GM19438 (cell line): ENCODE measurements around the gene LRPAP1.

Source experiments
- ATAC-seq: cut with Tn5 transposase; IDR thresholded peaks from one replicate; pipeline ENCODE4 v1.9.1; 2021; ENCODE audit warnings: low read depth; ENCODE audit not compliant: unreplicated experiment

Gene LRPAP1

GRCh38 chr4:3476341-3476747 is 55.9 kb downstream of the LRPAP1 start:
- ATAC-seq, result no peak

GRCh38 chr4:3475713-3476260 is 56.4 kb downstream of the LRPAP1 start:
- ATAC-seq, result no peak

GRCh38 chr4:3475041-3475712 is 57.0 kb downstream of the LRPAP1 start:
- no peak for ATAC-seq

GRCh38 chr4:3473996-3474765 is 58.0 kb downstream of the LRPAP1 start:
- ATAC-seq, result no peak

GRCh38 chr4:3473181-3473950 is 58.9 kb downstream of the LRPAP1 start:
- no peak for ATAC-seq

- no peak for ATAC-seq
Measured at GRCh38 chr4:3472411-3473141, 59.6 kb downstream of the LRPAP1 start.

- no peak for ATAC-seq
Measured at GRCh38 chr4:3471886-3472285, 60.3 kb downstream of the LRPAP1 start.

- ATAC-seq, result no peak
Measured at GRCh38 chr4:3471098-3471760, 61.0 kb downstream of the LRPAP1 start.

GRCh38 chr4:3470244-3471097 is 61.8 kb downstream of the LRPAP1 start:
- ATAC-seq, result no peak

GRCh38 chr4:3469386-3470243 is 62.6 kb downstream of the LRPAP1 start:
- ATAC-seq, result no peak

- no peak for ATAC-seq
Measured at GRCh38 chr4:3468804-3469203, 63.4 kb downstream of the LRPAP1 start.

GRCh38 chr4:3468154-3468553 is 64.1 kb downstream of the LRPAP1 start:
- ATAC-seq, result no peak

GRCh38 chr4:3467601-3468031 is 64.6 kb downstream of the LRPAP1 start:
- no peak for ATAC-seq

GRCh38 chr4:3466691-3467600 is 65.3 kb downstream of the LRPAP1 start:
- ATAC-seq, result no peak

- no peak for ATAC-seq
Measured at GRCh38 chr4:3465698-3466671, 66.2 kb downstream of the LRPAP1 start.
